GM10266 (cell line): ENCODE data around the gene RUFY1.

Experiments
- DNase-seq: peaks from one replicate; pipeline ENCODE4 v3.0.0; 2012; ENCODE audit errors: extremely low spot score
- TF ChIP-seq, protein P1 (sequence below): IDR thresholded peaks from 2 replicates; pipeline ENCODE4 v1.5.1; 2012; ENCODE audit warnings: mild to moderate bottlenecking, low read depth; ENCODE audit not compliant: control insufficient read depth, insufficient read depth; ENCODE audit errors: missing control alignments

Gene RUFY1

DNA sequence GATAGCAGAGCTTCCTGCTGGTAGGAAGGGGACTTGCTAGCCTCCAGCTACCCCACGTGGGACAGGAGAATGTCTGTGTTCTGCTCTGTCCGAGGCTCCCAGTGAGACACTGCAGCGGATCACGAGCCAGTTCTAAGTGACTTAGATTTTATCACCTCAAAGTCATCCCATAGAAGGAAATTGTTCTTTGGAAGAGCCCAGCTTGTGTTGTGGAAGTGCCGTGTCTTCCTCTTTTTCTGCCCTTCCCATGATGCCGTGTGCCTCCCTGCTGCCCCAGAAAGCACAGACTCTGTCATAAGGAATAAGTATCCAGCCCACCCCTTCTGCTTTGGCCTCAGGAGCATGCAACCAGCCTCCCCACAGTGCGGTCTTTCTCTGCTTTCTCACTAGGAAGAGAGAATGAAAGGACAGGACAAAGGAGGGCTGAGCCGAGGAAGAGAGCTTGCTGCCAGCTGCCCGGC, 35.6 kb downstream of the RUFY1 start:
- DNase-seq = no peak
- TF ChIP-seq, protein P1, sequence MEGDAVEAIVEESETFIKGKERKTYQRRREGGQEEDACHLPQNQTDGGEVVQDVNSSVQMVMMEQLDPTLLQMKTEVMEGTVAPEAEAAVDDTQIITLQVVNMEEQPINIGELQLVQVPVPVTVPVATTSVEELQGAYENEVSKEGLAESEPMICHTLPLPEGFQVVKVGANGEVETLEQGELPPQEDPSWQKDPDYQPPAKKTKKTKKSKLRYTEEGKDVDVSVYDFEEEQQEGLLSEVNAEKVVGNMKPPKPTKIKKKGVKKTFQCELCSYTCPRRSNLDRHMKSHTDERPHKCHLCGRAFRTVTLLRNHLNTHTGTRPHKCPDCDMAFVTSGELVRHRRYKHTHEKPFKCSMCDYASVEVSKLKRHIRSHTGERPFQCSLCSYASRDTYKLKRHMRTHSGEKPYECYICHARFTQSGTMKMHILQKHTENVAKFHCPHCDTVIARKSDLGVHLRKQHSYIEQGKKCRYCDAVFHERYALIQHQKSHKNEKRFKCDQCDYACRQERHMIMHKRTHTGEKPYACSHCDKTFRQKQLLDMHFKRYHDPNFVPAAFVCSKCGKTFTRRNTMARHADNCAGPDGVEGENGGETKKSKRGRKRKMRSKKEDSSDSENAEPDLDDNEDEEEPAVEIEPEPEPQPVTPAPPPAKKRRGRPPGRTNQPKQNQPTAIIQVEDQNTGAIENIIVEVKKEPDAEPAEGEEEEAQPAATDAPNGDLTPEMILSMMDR = no peak

DNA sequence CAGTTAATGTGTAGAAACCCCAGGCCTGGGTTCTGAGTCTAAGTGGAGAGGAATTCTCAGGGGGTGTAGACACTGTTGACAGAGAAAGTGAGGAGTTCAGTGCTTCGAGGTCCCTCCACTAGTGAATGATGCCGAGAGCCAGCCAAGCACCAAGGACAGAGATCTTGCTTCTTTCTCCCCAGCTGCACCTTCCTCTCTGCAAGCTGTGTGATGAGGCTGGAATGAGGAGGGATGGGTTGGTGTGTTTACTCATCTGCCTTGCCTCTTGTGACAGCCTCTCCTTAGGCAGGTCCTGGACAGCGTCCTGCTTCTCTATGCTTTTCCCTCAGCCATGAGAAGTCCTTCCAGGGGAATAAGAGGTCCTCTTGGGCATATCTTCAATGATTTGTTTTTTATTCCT, 37.8 kb downstream of the RUFY1 start:
- DNase-seq = no peak
- TF ChIP-seq, protein P1 = no peak

DNA sequence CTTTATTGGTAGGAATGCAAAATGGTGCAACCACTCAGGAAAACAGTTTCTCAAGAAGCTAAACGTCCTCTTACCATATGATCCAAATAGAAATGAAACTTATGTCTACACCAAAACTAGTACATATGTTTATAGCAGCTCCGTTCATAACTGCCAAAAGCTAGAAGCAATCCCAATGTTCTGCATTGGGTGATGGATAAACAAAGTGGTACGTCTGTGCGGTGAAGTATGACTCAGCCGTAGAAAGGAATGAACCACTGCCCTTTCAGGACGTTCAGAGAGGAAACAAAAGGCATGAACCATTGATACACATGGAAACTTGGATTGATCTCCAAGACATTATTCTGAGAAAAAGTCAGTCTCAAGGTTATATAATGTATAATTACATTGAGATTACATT, 45.6 kb downstream of the RUFY1 start:
- TF ChIP-seq, protein P1 = no peak
- no peak for DNase-seq

DNA sequence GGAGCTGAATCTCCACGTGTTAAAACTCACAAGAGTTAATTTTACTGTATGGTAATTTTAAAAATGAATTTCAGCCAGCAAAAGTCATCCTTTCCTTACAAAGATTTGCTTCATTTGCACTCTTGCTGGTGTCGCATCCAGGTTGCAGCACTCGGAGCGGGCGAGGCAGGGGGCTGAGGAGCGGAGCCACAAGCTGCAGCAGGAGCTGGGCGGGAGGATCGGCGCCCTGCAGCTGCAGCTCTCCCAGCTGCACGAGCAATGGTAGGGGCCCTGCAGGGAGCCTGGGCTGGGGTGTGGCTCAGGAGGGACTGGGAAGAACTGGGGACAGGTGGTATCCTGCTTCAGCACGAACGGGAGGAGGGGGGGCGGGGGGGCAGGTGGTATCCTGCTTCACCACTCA, 46.1 kb downstream of the RUFY1 start:
- no peak for DNase-seq
- TF ChIP-seq, protein P1 = no peak

GRCh38 chr5:179599100-179599499, 48.7 kb downstream of the RUFY1 start:
- TF ChIP-seq, protein P1 = no peak
- no peak for DNase-seq

DNA sequence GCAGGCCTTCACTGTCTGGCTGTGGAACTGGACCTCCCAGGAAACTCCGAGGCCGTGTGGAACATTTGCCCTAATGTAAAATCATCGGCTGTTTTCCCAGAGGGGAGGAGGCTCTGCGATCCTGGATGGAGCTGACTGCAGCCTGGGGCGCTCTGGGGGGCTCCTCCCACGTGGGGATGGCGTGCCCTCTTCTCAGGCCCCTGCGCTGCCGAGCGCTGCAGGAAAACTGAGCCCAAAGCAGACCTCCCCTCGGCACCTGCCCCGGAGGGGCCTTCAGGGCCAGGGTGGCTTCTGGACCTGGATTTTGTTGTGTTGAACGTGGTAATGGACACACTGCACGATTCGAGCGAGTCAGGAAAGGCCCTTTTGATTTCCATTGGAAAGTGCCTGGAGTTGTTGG, 49.2 kb downstream of the RUFY1 start:
- TF ChIP-seq, protein P1 = no peak
- no peak for DNase-seq

GRCh38 chr5:179599973-179600372, 49.6 kb downstream of the RUFY1 start:
- no peak for DNase-seq
- TF ChIP-seq, protein P1 = no peak
